IMR-90 (cell line): ENCODE measurements around the gene EPHB1. TPM values are rescaled to one million over a fixed set of nuclear protein-coding genes. Genes with fewer than 3 reads are reported as not detected.

Source experiments
- ATAC-seq: fragments of 200-7000 bp; cut with Tn5 transposase; 2 replicates; pipeline ENCODE4 v1.9.1; 2020; ENCODE audit warnings: low read depth, mild to moderate bottlenecking, moderate library complexity
- BruUV-seq: library from RNA; stranded (reverse); fragments of 400-500 nt; replicated peaks from 2 replicates; lab custom pipeline; 2021; lab: Mats Ljungman, UMichigan
- CTCF ChIA-PET: fragments of 300-600 bp; formaldehyde crosslinking; extraction: SDS; loops from one replicate; lab custom pipeline; 2021; ENCODE audit warnings: antibody characterized with exemption; lab: Yijun Ruan, JAX
- POLR2A ChIA-PET: fragments of 300-600 bp; sonication (Branson Sonifier 250); formaldehyde crosslinking; loops from one replicate; lab custom pipeline; 2022; ENCODE audit warnings: antibody characterized with exemption; ENCODE audit not compliant: unreplicated experiment; lab: Charles Lee
- DNase-seq: peaks from one replicate; pipeline ENCODE4 v3.0.0; 2013
- H2AFZ ChIP-seq: replicated peaks from 2 replicates; pipeline ENCODE3; 2013; ENCODE audit warnings: low read length, mild to moderate bottlenecking; ENCODE audit not compliant: poor library complexity
- H2AK5ac ChIP-seq: 2 replicates; pipeline ENCODE4 v1.6.1; 2013; ENCODE audit warnings: low read depth, low read length, inconsistent platforms
- H2AK9ac ChIP-seq: replicated peaks from 2 replicates; pipeline ENCODE3; 2013; ENCODE audit warnings: mild to moderate bottlenecking, low read depth, low read length, moderate library complexity; ENCODE audit not compliant: poor library complexity
- H2BK120ac ChIP-seq: 2 replicates; pipeline ENCODE4 v1.6.1; 2013; ENCODE audit warnings: low read depth, low read length, inconsistent platforms
- H2BK15ac ChIP-seq: 3 replicates; pipeline ENCODE4 v1.6.1; 2013; ENCODE audit warnings: low read depth, low read length, inconsistent platforms
- H2BK20ac ChIP-seq: 2 replicates; pipeline ENCODE4 v1.6.1; 2013; ENCODE audit warnings: low read depth, mild to moderate bottlenecking, inconsistent platforms, low read length, moderate library complexity
- H2BK5ac ChIP-seq: 2 replicates; pipeline ENCODE4 v1.6.1; 2013; ENCODE audit warnings: mild to moderate bottlenecking, low read depth, low read length, inconsistent platforms; ENCODE audit not compliant: poor library complexity, severe bottlenecking
- H3K14ac ChIP-seq: replicated peaks from 2 replicates; pipeline ENCODE4 v1.6.1; 2013; ENCODE audit warnings: low read depth, low read length, inconsistent platforms
- H3K18ac ChIP-seq: 2 replicates; pipeline ENCODE4 v1.6.1; 2013; ENCODE audit warnings: low read depth, low read length, control low read depth
- H3K23ac ChIP-seq: 2 replicates; pipeline ENCODE4 v1.6.1; 2013; ENCODE audit warnings: low read depth, low read length, inconsistent platforms
- H3K27ac ChIP-seq: 2 replicates; pipeline ENCODE4 v1.5.1; 2013; ENCODE audit warnings: mild to moderate bottlenecking, control low read depth, low read length; ENCODE audit not compliant: insufficient read depth
- H3K27me3 ChIP-seq: 2 replicates; pipeline ENCODE4 v1.6.1; 2013; ENCODE audit warnings: low read length; ENCODE audit not compliant: control insufficient read depth, insufficient read depth
- H3K36me3 ChIP-seq: 2 replicates; pipeline ENCODE4 v1.6.1; 2013; ENCODE audit warnings: low read length, mixed read lengths; ENCODE audit not compliant: control insufficient read depth, insufficient read depth
- H3K4ac ChIP-seq: 2 replicates; pipeline ENCODE4 v1.6.1; 2013; ENCODE audit warnings: low read depth, low read length, inconsistent platforms
- H3K4me1 ChIP-seq: 2 replicates; pipeline ENCODE4 v1.6.1; 2013; ENCODE audit warnings: low read length, mixed read lengths; ENCODE audit not compliant: control insufficient read depth, insufficient read depth
- H3K4me2 ChIP-seq: 2 replicates; pipeline ENCODE4 v1.6.1; 2013; ENCODE audit warnings: low read depth, mild to moderate bottlenecking, control low read depth, low read length, moderate library complexity
- H3K4me3 ChIP-seq: 2 replicates; pipeline ENCODE4 v1.5.1; 2013; ENCODE audit warnings: low read depth, mild to moderate bottlenecking, control low read depth, low read length, moderate library complexity; ENCODE audit not compliant: insufficient read depth
- H3K56ac ChIP-seq: 2 replicates; pipeline ENCODE4 v1.6.1; 2013; ENCODE audit warnings: low read length, inconsistent platforms; ENCODE audit not compliant: insufficient read depth; ENCODE audit errors: extremely low read depth
- H3K79me1 ChIP-seq, 2 experiments: 2 replicates each; pipeline ENCODE4 v1.6.1; 2013; ENCODE audit warnings: low read length in 2 of 2, inconsistent platforms in 1 of 2, low read depth in 1 of 2
- H3K9ac ChIP-seq: 2 replicates; pipeline ENCODE4 v1.6.1; 2013; ENCODE audit warnings: low read depth, low read length, control low read depth
- H3K9me1 ChIP-seq: 2 replicates; pipeline ENCODE4 v1.6.1; 2013; ENCODE audit warnings: low read length, inconsistent platforms; ENCODE audit not compliant: insufficient read depth
- H3K9me3 ChIP-seq: 2 replicates; pipeline ENCODE4 v1.6.1; 2013; ENCODE audit warnings: low read length; ENCODE audit not compliant: control insufficient read depth, insufficient read depth
- H4K20me1 ChIP-seq: 2 replicates; pipeline ENCODE4 v1.6.1; 2013; ENCODE audit warnings: low read length, inconsistent platforms; ENCODE audit not compliant: insufficient read depth
- H4K5ac ChIP-seq: 2 replicates; pipeline ENCODE4 v1.6.1; 2013; ENCODE audit warnings: mild to moderate bottlenecking, low read depth, low read length, control low read depth
- H4K8ac ChIP-seq, 2 experiments: 2 replicates each; pipeline ENCODE4 v1.6.1; 2013; ENCODE audit warnings: low read depth in 2 of 2, low read length in 2 of 2, control low read depth in 1 of 2, inconsistent platforms in 1 of 2
- H4K91ac ChIP-seq: 2 replicates; pipeline ENCODE4 v1.6.1; 2013; ENCODE audit warnings: low read depth, low read length, inconsistent platforms; ENCODE audit not compliant: insufficient read depth
- BHLHE40 ChIP-seq: fragments of 150-350 bp; IDR thresholded peaks from 2 replicates; pipeline ENCODE4 v1.6.1; 2016; ENCODE audit warnings: mild to moderate bottlenecking, low read depth, low read length
- CEBPB ChIP-seq: IDR thresholded peaks from 2 replicates; pipeline ENCODE4 v1.6.1; 2012; ENCODE audit warnings: low read depth, low read length, improper control_type of control experiment
- CHD1 ChIP-seq: IDR thresholded peaks from 2 replicates; pipeline ENCODE4 v1.6.1; 2012; ENCODE audit warnings: low read depth, low read length, improper control_type of control experiment
- CTCF ChIP-seq: conservative IDR thresholded peaks from 2 replicates; pipeline ENCODE4 v1.5.1; 2012; ENCODE audit warnings: mild to moderate bottlenecking, low read depth, low read length, improper control_type of control experiment
- FOS ChIP-seq: fragments of 150-350 bp; IDR thresholded peaks from 2 replicates; pipeline ENCODE4 v1.6.1; 2016; ENCODE audit warnings: low read depth, low read length
- MAFK ChIP-seq: IDR thresholded peaks from 2 replicates; pipeline ENCODE4 v1.6.1; 2012; ENCODE audit warnings: low read depth, low read length, improper control_type of control experiment
- MAZ ChIP-seq: IDR thresholded peaks from 2 replicates; pipeline ENCODE4 v1.6.1; 2012; ENCODE audit warnings: low read depth, mild to moderate bottlenecking, low read length, improper control_type of control experiment, moderate library complexity, borderline replicate concordance
- MXI1 ChIP-seq: IDR thresholded peaks from 2 replicates; pipeline ENCODE4 v1.6.1; 2012; ENCODE audit warnings: low read depth, mild to moderate bottlenecking, low read length, moderate library complexity, borderline replicate concordance
- NFE2L2 ChIP-seq: fragments of 150-350 bp; IDR thresholded peaks from 2 replicates; pipeline ENCODE4 v1.6.1; 2016; ENCODE audit warnings: low read depth, mild to moderate bottlenecking, low read length
- POLR2A ChIP-seq: IDR thresholded peaks from 2 replicates; pipeline ENCODE4 v1.6.1; 2012; ENCODE audit warnings: mild to moderate bottlenecking, low read depth, low read length
- RCOR1 ChIP-seq: IDR thresholded peaks from 2 replicates; pipeline ENCODE4 v1.6.1; 2012; ENCODE audit warnings: mild to moderate bottlenecking, low read length, improper control_type of control experiment; ENCODE audit not compliant: insufficient replicate concordance
- USF2 ChIP-seq: fragments of 150-350 bp; IDR thresholded peaks from 2 replicates; pipeline ENCODE4 v1.6.1; 2017; ENCODE audit warnings: mild to moderate bottlenecking, antibody characterized with exemption, low read length, low read depth
- WGBS, 2 experiments: methylation state at CpG; one replicate each; pipeline versions ENCODE4 v1.1.5 to v1.1.7; 2013; ENCODE audit warnings: missing lambda C conversion rate in 2 of 2; ENCODE audit not compliant: insufficient read length in 1 of 2; ENCODE audit errors: extremely low coverage in 2 of 2; 5-methylcytosine and 5-hydroxymethylcytosine counted together
- dilution Hi-C: fragments of 300-500 bp; cut with HindIII; formaldehyde crosslinking; loops from one replicate; pipeline ENCODE4 v1.14.3; 2018; ENCODE audit warnings: low sequenced_read_pairs; ENCODE audit not compliant: unreplicated experiment
- in situ Hi-C: fragments of 300-500 bp; cut with MboI; formaldehyde crosslinking; loops from 3 replicates; pipeline ENCODE4 v1.14.3; 2019; ENCODE audit warnings: low sequenced_read_pairs, inconsistent platforms, mixed read lengths
- intact Hi-C: fragments of 100-400 bp; cut with micrococcal nuclease; formaldehyde crosslinking; loops from 2 replicates; pipeline ENCODE4 v1.10.0; 2022
- polyA plus RNA-seq, 3 experiments: library from polyadenylated mRNA; depleted of rRNA; stranded (reverse); fragments of >200 nt; gene quantifications; 2 replicates each; pipeline ENCODE4 v1.2.3, GENCODE V29; 2012; ENCODE audit warnings: low replicate concordance in 1 of 3
- total RNA-seq: library from RNA; depleted of rRNA; stranded (reverse); fragments of >200 nt; gene quantifications from 2 replicates; pipeline ENCODE4 v1.2.3, GENCODE V29; 2012

EPHB1 gene
- total and polyA plus RNA-seq, 2 of the 4 experiments (the other 2 are of a cell fraction): 0.17 to 0.36 TPM

- Histone ChIP-seq H3K4ac (no peak overlapping the region), H2BK120ac (no peak overlapping the region), H4K8ac (no peak overlapping the region), H3K27ac (no peak overlapping the region), H3K4me3 (no peak overlapping the region), H2BK5ac (no peak overlapping the region), H3K79me1 (no peaks in the 10 kb centered on the region), H3K4me2 (no peak overlapping the region), H2AK5ac (no peak overlapping the region), H3K14ac (no peak overlapping the region), H3K9me3 (peaks cover 4% of the 10 kb centered on the region; the same call in 1 of the 2 replicates), H3K27me3 (no peaks in the 10 kb centered on the region), H2BK15ac (no peak overlapping the region), H4K91ac (no peak overlapping the region), H2AK9ac (no peak overlapping the region), H3K36me3 (no peaks in the 10 kb centered on the region), H3K56ac (no peak overlapping the region), H4K20me1 (no peaks in the 10 kb centered on the region), H3K4me1 (no peaks in the 10 kb centered on the region), H3K18ac (no peak overlapping the region), H2BK20ac (no peak overlapping the region), H3K23ac (no peak overlapping the region), H3K9me1 (no peaks in the 10 kb centered on the region), H3K9ac (no peak overlapping the region), H2AFZ (no peak overlapping the region), H4K5ac (no peak overlapping the region)
- POLR2A ChIA-PET: no interaction called here
- no peak for DNase-seq
- 0% methylated on average over 1 of the region's 2 CpGs; no CpG with 5 or more reads in 1 of the 2 experiments for WGBS, 2 experiments
- ATAC-seq: no peak
- no TSS peak for BruUV-seq
- in situ Hi-C loops (loop anchor here (25.0 kb wide), 1 partner anchor 107 kb away; no protein-coding TSS in a partner anchor), intact Hi-C loops (no loop called here), dilution Hi-C loops (no loop called here)
- CTCF ChIA-PET: no interaction called here
- TF ChIP-seq RCOR1 (no peak), NFE2L2 (no peak), MAZ (no peak), MXI1 (no peak), CTCF (no peak), BHLHE40 (no peak), USF2 (no peak), FOS (no peak), MAFK (no peak), CEBPB (no peak), CHD1 (no peak), POLR2A (no peak)
Observed at GRCh38 chr3:135069406-135069805, 274.3 kb downstream of the EPHB1 start.
